HL-60/S4 treated with retinoic acid at 250 ng/mL for 4 days and 3 days (cell line): ENCODE measurements around the gene ACAD8.
"Not testable (repeated sequence)": the region's sequence is repeated elsewhere in the genome, so short reads cannot be mapped to it uniquely, and the experiment has no call there.

Source experiments
- in situ Hi-C: fragments of 300-500 bp; cut with MboI; formaldehyde crosslinking; loops from 2 replicates; pipeline ENCODE4 v1.7.0; 2022; ENCODE audit warnings: low sequenced_read_pairs

The ACAD8 gene

GRCh38 chr11:134266440-134266839 is 13.1 kb downstream of the ACAD8 start:
- in situ Hi-C loops = no loop called here

GRCh38 chr11:134266841-134267251 is 13.5 kb downstream of the ACAD8 start:
- in situ Hi-C loops = no loop called here

GRCh38 chr11:134267461-134267860 is 14.1 kb downstream of the ACAD8 start:
- in situ Hi-C loops = no loop called here

- in situ Hi-C loops = no loop called here
These were observed 14.6 kb downstream of the ACAD8 start for GRCh38 chr11:134267966-134268365.

- in situ Hi-C loops = no loop called here
These were observed 16.9 kb downstream of the ACAD8 start for GRCh38 chr11:134270250-134270714.

- in situ Hi-C loops = no loop called here
These were observed 18.6 kb downstream of the ACAD8 start for GRCh38 chr11:134271978-134272377.

GRCh38 chr11:134272381-134273316 is 19.3 kb downstream of the ACAD8 start:
- in situ Hi-C loops = no loop called here

GRCh38 chr11:134273317-134273712 is 19.9 kb downstream of the ACAD8 start:
- in situ Hi-C loops = no loop called here

GRCh38 chr11:134275188-134275533 is 21.8 kb downstream of the ACAD8 start:
- in situ Hi-C loops = no loop called here

GRCh38 chr11:134275534-134276395 is 22.4 kb downstream of the ACAD8 start, which contains the start of gene GLB1L3:
TSS of gene GLB1L3 (plus strand) at chr11:134276379. CDS start at chr11:134276741, 362 bp downstream.
- in situ Hi-C loops = no loop called here

GRCh38 chr11:134276396-134277182 is 23.2 kb downstream of the ACAD8 start:
- in situ Hi-C loops = no loop called here

GRCh38 chr11:134277183-134278001 is 24.0 kb downstream of the ACAD8 start:
- in situ Hi-C loops = no loop called here

- in situ Hi-C loops = no loop called here
These were observed 25.0 kb downstream of the ACAD8 start for GRCh38 chr11:134278356-134278755.

GRCh38 chr11:134281635-134282034 is 28.3 kb downstream of the ACAD8 start:
- in situ Hi-C loops = not testable (repeated sequence)

GRCh38 chr11:134282121-134283045 is 29.0 kb downstream of the ACAD8 start:
- in situ Hi-C loops = no loop called here

- in situ Hi-C loops = no loop called here
These were observed 30.3 kb downstream of the ACAD8 start for GRCh38 chr11:134283461-134284230.

GRCh38 chr11:134284349-134284748 is 31.0 kb downstream of the ACAD8 start:
- in situ Hi-C loops = not testable (repeated sequence)

GRCh38 chr11:134287561-134287960 is 34.2 kb downstream of the ACAD8 start:
- in situ Hi-C loops = no loop called here
